H1 (cell line): ENCODE measurements around the gene SPACDR. TPM values are rescaled to one million over a fixed set of nuclear protein-coding genes. Genes with fewer than 3 reads are reported as not detected.

Source experiments
- CTCF ChIA-PET: fragments of 300-600 bp; sonication (Branson Sonifier 250); formaldehyde crosslinking; loops from one replicate; lab custom pipeline; 2021; ENCODE audit not compliant: partially characterized antibody; lab: Charles Lee
- POLR2A ChIA-PET: fragments of 300-600 bp; sonication (Branson Sonifier 250); formaldehyde crosslinking; loops from one replicate; lab custom pipeline; 2021; ENCODE audit warnings: inconsistent platforms; ENCODE audit not compliant: partially characterized antibody; lab: Charles Lee
- DNase-seq, 2 experiments: peaks; one replicate each; pipeline versions ENCODE4 v3.0.0 to v3.0.0-alpha.2; 2010 to 2022; ENCODE audit warnings: low spot score in 2 of 2, low read depth in 1 of 2, mixed read lengths in 1 of 2
- FAIRE-seq: peaks from 2 replicates; lab custom pipeline; 2011; peaks lifted over from hg19 to GRCh38; lab: Jason Lieb, UNC
- H2AFZ ChIP-seq: 2 replicates; pipeline ENCODE4 v1.8.1; 2012; ENCODE audit warnings: low read length, inconsistent platforms
- H2AK5ac ChIP-seq: 2 replicates; pipeline ENCODE4 v1.6.1; 2013; ENCODE audit warnings: low read depth, low read length
- H2BK120ac ChIP-seq: replicated peaks from 2 replicates; pipeline ENCODE3; 2013; ENCODE audit warnings: low read depth, low read length, inconsistent platforms
- H2BK12ac ChIP-seq: 2 replicates; pipeline ENCODE4 v1.6.1; 2013; ENCODE audit warnings: low read depth, low read length
- H2BK15ac ChIP-seq: 2 replicates; pipeline ENCODE4 v1.6.1; 2013; ENCODE audit warnings: low read length
- H2BK20ac ChIP-seq: 2 replicates; pipeline ENCODE4 v1.6.1; 2013; ENCODE audit warnings: low read length
- H2BK5ac ChIP-seq: 2 replicates; pipeline ENCODE4 v1.6.1; 2013; ENCODE audit warnings: low read depth, low read length
- H3K14ac ChIP-seq: 2 replicates; pipeline ENCODE4 v1.6.1; 2013; ENCODE audit warnings: inconsistent platforms; ENCODE audit not compliant: insufficient read length
- H3K18ac ChIP-seq: 2 replicates; pipeline ENCODE4 v1.6.1; 2013; ENCODE audit warnings: low read length; ENCODE audit errors: extremely low read depth
- H3K23ac ChIP-seq: 2 replicates; pipeline ENCODE4 v1.6.1; 2013; ENCODE audit warnings: inconsistent platforms; ENCODE audit not compliant: insufficient read length
- H3K23me2 ChIP-seq: 2 replicates; pipeline ENCODE4 v1.6.1; 2013; ENCODE audit warnings: low read depth, low read length
- H3K27ac ChIP-seq: 2 replicates; pipeline ENCODE4 v1.6.1; 2011; ENCODE audit warnings: low read depth, low read length, inconsistent platforms
- H3K27me3 ChIP-seq, 4 experiments: replicated peaks in 1 of 4; 1 replicate in 1 of 4; 2 replicates in 3 of 4; pipeline versions ENCODE4 v1.6.1 to v1.8.1; 2011 to 2013; ENCODE audit warnings: low read length in 3 of 4, mild to moderate bottlenecking in 3 of 4, inconsistent platforms in 2 of 4, mixed read lengths in 2 of 4, moderate library complexity in 1 of 4; ENCODE audit not compliant: control insufficient read depth in 3 of 4, insufficient read depth in 3 of 4; ENCODE audit errors: extremely low read depth in 1 of 4
- H3K36me3 ChIP-seq, 4 experiments: 2 replicates each; pipeline versions ENCODE4 v1.6.1 to v1.8.1; 2011 to 2013; ENCODE audit warnings: mild to moderate bottlenecking in 4 of 4, low read length in 3 of 4, moderate library complexity in 2 of 4, control low read depth in 1 of 4, inconsistent platforms in 1 of 4; ENCODE audit not compliant: insufficient read depth in 4 of 4, control insufficient read depth in 2 of 4
- H3K4ac ChIP-seq: replicated peaks from 2 replicates; pipeline ENCODE3; 2013; ENCODE audit warnings: low read length, low read depth, mixed read lengths, inconsistent platforms; ENCODE audit not compliant: insufficient read length
- H3K4me1 ChIP-seq, 4 experiments: replicated peaks in 1 of 4; 1 replicate in 1 of 4; 2 replicates in 3 of 4; pipeline versions ENCODE4 v1.6.1 to v1.8.1; 2011 to 2013; ENCODE audit warnings: low read length in 3 of 4, inconsistent platforms in 2 of 4, mixed read lengths in 1 of 4; ENCODE audit not compliant: insufficient read depth in 4 of 4, control insufficient read depth in 3 of 4
- H3K4me2 ChIP-seq, 2 experiments: 2 replicates each; pipeline versions ENCODE4 v1.6.1 to v1.8.1; 2011 to 2013; ENCODE audit warnings: low read depth in 2 of 2, low read length in 2 of 2, control low read depth in 1 of 2, inconsistent platforms in 1 of 2, mild to moderate bottlenecking in 1 of 2; ENCODE audit not compliant: insufficient read depth in 1 of 2
- H3K4me3 ChIP-seq, 4 experiments: fragments of 200-600, 300-600 bp in 1 of 4; sonication (generic), shearing (Covaris generic), sonication (Bioruptor Twin) in 1 of 4; 2 replicates each; pipeline versions ENCODE4 v1.5.1 to v1.8.1; 2011 to 2016; ENCODE audit warnings: low read length in 4 of 4, low read depth in 3 of 4, control low read depth in 2 of 4, inconsistent platforms in 2 of 4, mild to moderate bottlenecking in 2 of 4, mixed read lengths in 1 of 4, moderate library complexity in 1 of 4; ENCODE audit not compliant: insufficient read depth in 2 of 4; ENCODE audit errors: extremely low read depth in 1 of 4
- H3K56ac ChIP-seq: replicated peaks from 2 replicates; pipeline ENCODE3; 2013; ENCODE audit warnings: low read depth, mild to moderate bottlenecking, mixed read lengths, low read length, inconsistent platforms; ENCODE audit not compliant: insufficient read length
- H3K79me1 ChIP-seq: 2 replicates; pipeline ENCODE4 v1.6.1; 2013; ENCODE audit warnings: low read depth, low read length, control low read depth
- H3K79me2 ChIP-seq, 2 experiments: 2 replicates each; pipeline versions ENCODE4 v1.6.1 to v1.8.1; 2012 to 2013; ENCODE audit warnings: low read length in 2 of 2, mild to moderate bottlenecking in 2 of 2, inconsistent platforms in 1 of 2; ENCODE audit not compliant: insufficient read depth in 2 of 2, control insufficient read depth in 1 of 2
- H3K9ac ChIP-seq, 4 experiments: replicated peaks in 1 of 4; 1 replicate in 1 of 4; 2 replicates in 3 of 4; pipeline versions ENCODE4 v1.6.1 to v1.8.1; 2011 to 2013; ENCODE audit warnings: low read depth in 3 of 4, low read length in 3 of 4, control low read depth in 2 of 4, mild to moderate bottlenecking in 2 of 4, moderate library complexity in 2 of 4, inconsistent platforms in 1 of 4; ENCODE audit errors: extremely low read depth in 1 of 4
- H3K9me3 ChIP-seq, 2 experiments: 2 replicates each; pipeline versions ENCODE4 v1.6.1 to v1.8.1; 2012 to 2013; ENCODE audit warnings: mild to moderate bottlenecking in 2 of 2, moderate library complexity in 2 of 2, control low read depth in 1 of 2, inconsistent platforms in 1 of 2, low read depth in 1 of 2, low read length in 1 of 2, mixed read lengths in 1 of 2; ENCODE audit not compliant: insufficient read depth in 2 of 2
- H4K20me1 ChIP-seq, 2 experiments: replicated peaks in 1 of 2; 2 replicates each; pipeline versions ENCODE3 to v1.8.1; 2011 to 2013; ENCODE audit warnings: inconsistent platforms in 2 of 2, low read length in 2 of 2, mild to moderate bottlenecking in 1 of 2; ENCODE audit not compliant: insufficient read depth in 2 of 2, control insufficient read depth in 1 of 2
- H4K5ac ChIP-seq: 2 replicates; pipeline ENCODE4 v1.6.1; 2013; ENCODE audit warnings: low read length, low read depth, mixed read lengths, inconsistent platforms; ENCODE audit not compliant: insufficient read length
- H4K8ac ChIP-seq: 2 replicates; pipeline ENCODE4 v1.8.0; 2013; ENCODE audit warnings: mild to moderate bottlenecking, moderate library complexity, low read length, inconsistent platforms; ENCODE audit not compliant: insufficient read depth; ENCODE audit errors: extremely low read depth
- H4K91ac ChIP-seq: replicated peaks from 2 replicates; pipeline ENCODE3; 2013; ENCODE audit warnings: low read length, mixed read lengths, inconsistent platforms; ENCODE audit not compliant: insufficient read length
- BCL11A ChIP-seq, 2 experiments: IDR thresholded peaks; one replicate each; pipeline ENCODE4 v1.6.1; 2011; ENCODE audit warnings: low read depth in 2 of 2, low read length in 2 of 2, mild to moderate bottlenecking in 2 of 2
- CHD2 ChIP-seq: IDR thresholded peaks from 2 replicates; pipeline ENCODE4 v1.6.1; 2012; ENCODE audit warnings: low read length, improper control_type of control experiment
- EP300 ChIP-seq, 2 experiments: IDR thresholded peaks; 1 replicate in 1 of 2; 2 replicates in 1 of 2; pipeline ENCODE4 v1.6.1; 2011 to 2012; ENCODE audit warnings: low read depth in 2 of 2, low read length in 2 of 2, mild to moderate bottlenecking in 2 of 2, borderline replicate concordance in 1 of 2, inconsistent platforms in 1 of 2, moderate library complexity in 1 of 2
- FOSL1 ChIP-seq: IDR thresholded peaks from 2 replicates; pipeline ENCODE4 v1.6.1; 2011; ENCODE audit warnings: mild to moderate bottlenecking, low read depth, low read length, moderate library complexity; ENCODE audit not compliant: insufficient read depth
- JUN ChIP-seq: IDR thresholded peaks from 2 replicates; pipeline ENCODE4 v1.6.1; 2011; ENCODE audit warnings: low read depth, mild to moderate bottlenecking, improper control_type of control experiment, low read length
- JUND ChIP-seq: IDR thresholded peaks from 2 replicates; pipeline ENCODE4 v1.6.1; 2011; ENCODE audit warnings: mild to moderate bottlenecking, improper control_type of control experiment, low read length
- KDM1A ChIP-seq: fragments of 200-600, 300-600 bp; sonication (generic); IDR thresholded peaks from 2 replicates; pipeline ENCODE4 v1.7.1; 2016; ENCODE audit warnings: mild to moderate bottlenecking, low read length, borderline replicate concordance
- PHF8 ChIP-seq: fragments of 200-600 bp; sonication (generic); conservative IDR thresholded peaks from 2 replicates; pipeline ENCODE4 v1.7.1; 2012; ENCODE audit warnings: low read depth, mild to moderate bottlenecking, inconsistent platforms, low read length, moderate library complexity
- RAD21 ChIP-seq, 2 experiments: IDR thresholded peaks in 1 of 2; conservative IDR thresholded peaks in 1 of 2; 2 replicates each; pipeline ENCODE4 v1.6.1; 2011; ENCODE audit warnings: low read depth in 2 of 2, low read length in 2 of 2, improper control_type of control experiment in 1 of 2, inconsistent platforms in 1 of 2, mild to moderate bottlenecking in 1 of 2, moderate library complexity in 1 of 2
- RXRA ChIP-seq: IDR thresholded peaks from 2 replicates; pipeline ENCODE4 v1.6.1; 2011; ENCODE audit warnings: low read depth, mild to moderate bottlenecking, low read length, moderate library complexity; ENCODE audit not compliant: insufficient read depth
- SAP30 ChIP-seq: fragments of 300-600 bp; sonication (generic); IDR thresholded peaks from 2 replicates; pipeline ENCODE4 v1.7.1; 2012; ENCODE audit warnings: low read length, moderate library complexity, mild to moderate bottlenecking, inconsistent platforms; ENCODE audit not compliant: insufficient read depth, insufficient replicate concordance
- TAF1 ChIP-seq: IDR thresholded peaks from 2 replicates; pipeline ENCODE4 v1.6.1; 2011; ENCODE audit warnings: mild to moderate bottlenecking, low read depth, low read length
- TCF12 ChIP-seq: IDR thresholded peaks from 2 replicates; pipeline ENCODE4 v1.6.1; 2011; ENCODE audit warnings: low read depth, mild to moderate bottlenecking, low read length
- WGBS, 2 experiments: shearing (Covaris generic) in 1 of 2; methylation state at CpG; one replicate each; pipeline versions ENCODE4 v1.1.6 to v1.1.7; 2013 to 2015; ENCODE audit warnings: low lambda C conversion rate in 2 of 2, mixed read lengths in 2 of 2, inconsistent platforms in 1 of 2, low coverage in 1 of 2, missing lambda C conversion rate in 1 of 2; ENCODE audit not compliant: insufficient replicate concordance in 2 of 2, insufficient coverage in 1 of 2, insufficient read length in 1 of 2; ENCODE audit errors: extremely low coverage in 1 of 2, missing lambda C conversion rate in 1 of 2; 5-methylcytosine and 5-hydroxymethylcytosine counted together
- polyA plus RNA-seq, 7 experiments: library from polyadenylated mRNA; depleted of rRNA in 3 of 7; stranded (reverse) in 5 of 7; unstranded in 2 of 7; fragments of >200 nt in 5 of 7; fragments of 200-250 nt in 2 of 7; gene quantifications; 1 replicate in 5 of 7; 2 replicates in 1 of 7; 4 replicates in 1 of 7; pipeline versions ENCODE4 v1.2.1 to v1.2.3, GENCODE V29; 2011 to 2013; ENCODE audit warnings: missing spikeins in 2 of 7, mixed read lengths in 2 of 7
- total RNA-seq: library from RNA; stranded (reverse); fragmentation: NEBNext Ultra II Directional; extraction: Animal tissue kit (Norgen Biotek cat#: 25700); gene quantifications from 2 replicates; pipeline ENCODE4 v1.2.1, GENCODE V29; 2021

Gene SPACDR
- total and polyA plus RNA-seq, 2 of the 8 experiments (the other 6 are each of a cell fraction or from before 2014, with no cell fraction given) = 0.26 TPM; not detected in 1

GRCh38 chr7:100477871-100478267 lies 13.8 kb upstream of the SPACDR start:
- no peak overlapping the region for H3K23ac ChIP-seq
- CTCF ChIA-PET = interaction anchor here (0.8 to 11.3 kb wide), 16 partner anchors 12 to 316 kb away, joined by 3 to 152 read pairs (median 4); partner anchors contain the start of genes AGFG2, FBXO24, LRCH4 and SPACDR
- H3K14ac ChIP-seq = no peak overlapping the region
- no peak overlapping the region for H4K5ac ChIP-seq
- no peak overlapping the region for H2AK5ac ChIP-seq
- no peak overlapping the region for H3K27ac ChIP-seq
- H3K56ac ChIP-seq = no peak overlapping the region
- FAIRE-seq (no peak), DNase-seq (no peak)
- H2BK120ac ChIP-seq = no peak overlapping the region
- H3K4me1 ChIP-seq = peaks cover 0 to 14% (median 7%) of the 10 kb centered on the region in 4 experiments; a peak in 5 of 7 replicates
- H3K36me3 ChIP-seq = peaks cover 0 to 3% (median 0%) of the 10 kb centered on the region in 4 experiments; a peak in 1 of 8 replicates
- H2AFZ ChIP-seq = no peak overlapping the region
- H3K9ac ChIP-seq = no peak overlapping the region; a peak in 1 of 7 replicates
- no peak overlapping the region for H2BK5ac ChIP-seq
- no peak overlapping the region for H2BK15ac ChIP-seq
- peak overlapping the region; percentile 17 to 86 (median 80); a peak in 6 of 8 replicates for H3K4me3 ChIP-seq
- H4K91ac ChIP-seq = no peak overlapping the region
- no CpG with 5 or more reads among the region's 16 CpGs for WGBS, 2 experiments
- no peak overlapping the region for H4K8ac ChIP-seq
- H3K4me2 ChIP-seq = peak overlapping the region; percentile 81 to 83
- POLR2A ChIA-PET = interaction anchor here (0.6 to 4.3 kb wide), 8 partner anchors 21 to 171 kb away, joined by 3 to 20 read pairs (median 3); partner anchors contain the start of genes MEPCE, PCOLCE and ZCWPW1
- H3K79me1 ChIP-seq = no peaks in the 10 kb centered on the region; the same call in 1 of the 2 replicates
- H3K27me3 ChIP-seq = no peaks in the 10 kb centered on the region
- no peak overlapping the region for H2BK20ac ChIP-seq
- H3K9me3 ChIP-seq = no peaks in the 10 kb centered on the region
- H4K20me1 ChIP-seq = no peaks in the 10 kb centered on the region
- H3K79me2 ChIP-seq = no peaks in the 10 kb centered on the region
- H3K18ac ChIP-seq = no peak overlapping the region; the same call in 1 of the 2 replicates
- H2BK12ac ChIP-seq = no peak overlapping the region
- H3K4ac ChIP-seq = no peak overlapping the region
- peaks cover 3% of the 10 kb centered on the region; the same call in 1 of the 2 replicates for H3K23me2 ChIP-seq
- no peak for TF ChIP-seq JUN
- no peak for TF ChIP-seq FOSL1
- TF ChIP-seq RXRA = no peak
- TF ChIP-seq TAF1 = no peak
- TF ChIP-seq JUND = no peak
- no peak for TF ChIP-seq TCF12
- TF ChIP-seq CHD2 = no peak
- TF ChIP-seq RAD21 (IDR thresholded peaks at IDR 0.05 in 1 of 2, conservative IDR thresholded peaks at IDR 0.05 in 1 of 2; ENCODE audit: low read depth in 2 of 2, low read length in 2 of 2) = no peak
- no peak for TF ChIP-seq BCL11A (IDR thresholded peaks at IDR 0.05; ENCODE audit: low read depth in 2 of 2, low read length in 2 of 2)
- TF ChIP-seq EP300 (IDR thresholded peaks at IDR 0.05; ENCODE audit: borderline replicate concordance in 1 of 2, low read depth in 2 of 2, low read length in 2 of 2) = no peak
- no peak for TF ChIP-seq SAP30
- TF ChIP-seq KDM1A = no peak
- TF ChIP-seq PHF8 = no peak
